K562 (cell line): ENCODE measurements around the gene PSMD11. TPM values are rescaled to one million over a fixed set of nuclear protein-coding genes. Genes with fewer than 3 reads are reported as not detected.

Experiments used
- ARID1B ChIP-seq: fragments of 450-650 bp; IDR thresholded peaks from 2 replicates; pipeline ENCODE4 v1.6.1; 2016; ENCODE audit warnings: antibody characterized with exemption, mild to moderate bottlenecking, inconsistent platforms
- CHD1 ChIP-seq: fragments of 200-600 bp; sonication (generic); IDR thresholded peaks from one replicate; pipeline ENCODE4 v1.6.1; 2012; ENCODE audit warnings: mild to moderate bottlenecking, moderate library complexity, low read length, inconsistent platforms
- MAZ ChIP-seq, 2 experiments: fragments of 450-650 bp in 1 of 2; sonication (generic) in 1 of 2; formaldehyde crosslinking; IDR thresholded peaks in 1 of 2; conservative IDR thresholded peaks in 1 of 2; 2 replicates each; pipeline versions ENCODE4 v1.4.0 to v1.5.0; 2020; ENCODE audit warnings: mild to moderate bottlenecking in 1 of 2, missing genetic modification reagents in 1 of 2
- MTA2 ChIP-seq: fragments of 450-650 bp; IDR thresholded peaks from 2 replicates; pipeline ENCODE4 v1.6.1; 2016; ENCODE audit warnings: low read depth
- RBM39 ChIP-seq: fragments of 200-400 bp; formaldehyde crosslinking; optimal IDR thresholded peaks from 2 replicates; pipeline ENCODE3; 2018; ENCODE audit warnings: low read depth, low read length
- SREBF2 ChIP-seq: sonication (generic); formaldehyde crosslinking; IDR thresholded peaks from 2 replicates; pipeline ENCODE4 v1.4.0; 2020; ENCODE audit warnings: mild to moderate bottlenecking, missing genetic modification reagents
- SRF ChIP-seq, 2 experiments: fragments of 250-450, 450-650 bp in 1 of 2; sonication (Bioruptor Pico) in 1 of 2; sonication (generic) in 1 of 2; formaldehyde crosslinking; IDR thresholded peaks; 2 replicates each; pipeline versions ENCODE4 v1.5.0 to v1.5.1; 2020 to 2022; ENCODE audit warnings: mild to moderate bottlenecking in 1 of 2, missing genetic modification reagents in 1 of 2
- TAF9B ChIP-seq: fragments of 450-650 bp; IDR thresholded peaks from 2 replicates; pipeline ENCODE4 v1.6.1; 2018; ENCODE audit warnings: mild to moderate bottlenecking; ENCODE audit not compliant: partially characterized antibody
- TGIF2 ChIP-seq: sonication (generic); formaldehyde crosslinking; IDR thresholded peaks from 2 replicates; pipeline ENCODE4 v1.8.1; 2022; ENCODE audit warnings: mild to moderate bottlenecking, missing genetic modification reagents, moderate library complexity
- ZBTB8A ChIP-seq: fragments of 450-650 bp; IDR thresholded peaks from 2 replicates; pipeline ENCODE4 v1.6.1; 2018; ENCODE audit warnings: mild to moderate bottlenecking, moderate library complexity; ENCODE audit not compliant: partially characterized antibody
- ZNF507 ChIP-seq: conservative IDR thresholded peaks from 2 replicates; pipeline ENCODE4 v1.6.1; 2017; ENCODE audit warnings: missing genetic modification characterization, missing compliant biosample characterization
- ZNF717 ChIP-seq: fragments of 250-450 bp; sonication (Bioruptor Pico); IDR thresholded peaks from 2 replicates; pipeline ENCODE4 v1.5.0; 2021
- polyA plus RNA-seq, 8 experiments: library from polyadenylated mRNA; depleted of rRNA in 4 of 8; stranded (reverse) in 5 of 8; unstranded in 3 of 8; fragments of >200 nt; fragmentation: Nextera tagmentation in 2 of 8; fragmentation: Illumina TruSeq in 1 of 8; extraction: Ambion mirVana in 2 of 8; extraction: Trizol in 1 of 8; gene quantifications; 2 replicates each; pipeline versions ENCODE4 v1.2.1 to v1.2.3, GENCODE V29; 2011 to 2014; ENCODE audit warnings: inconsistent platforms in 1 of 8, missing spikeins in 1 of 8
- total RNA-seq, 7 experiments: library from RNA; depleted of rRNA in 6 of 7; stranded (reverse); fragments of >200 nt in 6 of 7; fragmentation: Illumina TruSeq in 2 of 7; extraction: Trizol in 2 of 7; gene quantifications; 2 replicates each; pipeline versions ENCODE4 v1.2.1 to v1.2.3, GENCODE V29; 2011 to 2021; ENCODE audit warnings: low replicate concordance in 1 of 7
- TF ChIP-seq, protein P1 (sequence below): sonication (generic); formaldehyde crosslinking; IDR thresholded peaks from 2 replicates; pipeline ENCODE4 v1.8.0; 2022; ENCODE audit warnings: mild to moderate bottlenecking, missing genetic modification reagents
- TF ChIP-seq, protein P2 (sequence below): sonication (generic); formaldehyde crosslinking; IDR thresholded peaks from 2 replicates; pipeline ENCODE4 v1.8.0; 2022; ENCODE audit warnings: missing genetic modification reagents, mild to moderate bottlenecking, borderline replicate concordance
- TF ChIP-seq, protein P3 (sequence below): fragments of 450-650 bp; IDR thresholded peaks from 2 replicates; pipeline ENCODE4 v1.7.1; 2018; ENCODE audit warnings: mild to moderate bottlenecking, low read depth; ENCODE audit not compliant: partially characterized antibody
- TF ChIP-seq, protein P4 (sequence below): sonication (generic); formaldehyde crosslinking; IDR thresholded peaks from 2 replicates; pipeline ENCODE4 v1.8.1; 2022; ENCODE audit warnings: missing genetic modification reagents
- TF ChIP-seq, protein P5 (sequence below): fragments of 150-350 bp; conservative IDR thresholded peaks from 2 replicates; pipeline ENCODE4 v1.6.1; 2014; ENCODE audit warnings: low read length

Gene PSMD11
- total and polyA plus RNA-seq, 9 of the 15 experiments (the other 6 are each of a cell fraction or from before 2014, with no cell fraction given), result 104 to 378 (median 158) TPM

DNA sequence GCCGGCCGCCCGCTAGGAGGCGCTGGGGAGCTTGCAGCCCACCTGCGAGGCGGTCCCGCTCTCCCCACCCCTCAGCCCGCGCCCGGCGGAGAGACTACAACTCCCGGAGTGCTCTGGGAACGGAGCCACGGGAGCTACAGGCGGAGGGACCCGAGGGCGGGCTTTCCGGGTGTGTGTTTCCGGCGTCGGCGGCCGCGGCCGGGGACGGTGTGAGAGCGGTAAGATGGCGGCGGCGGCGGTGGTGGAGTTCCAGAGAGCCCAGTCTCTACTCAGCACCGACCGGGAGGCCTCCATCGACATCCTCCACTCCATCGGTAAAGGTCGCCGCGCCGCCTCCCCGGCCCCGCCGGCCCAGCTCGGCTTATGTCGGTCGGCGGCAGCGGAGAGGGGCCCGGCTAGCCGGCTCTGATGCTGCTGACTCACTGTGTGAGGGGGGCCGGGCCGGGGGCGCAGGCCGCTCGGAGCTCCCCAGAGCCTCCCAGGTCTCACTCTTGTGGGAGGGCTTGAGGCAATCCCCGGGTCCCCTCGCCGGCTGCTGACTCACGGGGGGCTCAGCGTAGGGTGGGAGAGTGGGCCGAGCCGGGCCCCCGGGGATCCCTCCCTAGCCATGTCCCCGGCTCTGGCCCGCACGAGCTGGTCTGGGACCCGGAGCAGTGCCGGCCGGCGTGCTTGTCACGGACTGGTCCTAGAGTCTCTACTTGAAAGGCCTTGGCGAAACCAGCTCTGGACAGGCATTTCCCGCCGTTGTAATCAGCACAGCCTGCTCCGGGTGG, at the start of gene PSMD11 (continued):
- TF ChIP-seq, protein P1, sequence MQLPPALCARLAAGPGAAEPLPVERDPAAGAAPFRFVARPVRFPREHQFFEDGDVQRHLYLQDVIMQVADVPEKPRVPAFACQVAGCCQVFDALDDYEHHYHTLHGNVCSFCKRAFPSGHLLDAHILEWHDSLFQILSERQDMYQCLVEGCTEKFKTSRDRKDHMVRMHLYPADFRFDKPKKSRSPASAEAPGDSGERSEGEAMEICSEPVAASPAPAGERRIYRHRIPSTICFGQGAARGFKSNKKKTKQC, result 0 out of 2 replicates have a peak, but pooled peaks have one; percentile 34
- TF ChIP-seq ARID1B (peak; percentile 32; the same call in 1 of the 2 replicates), TGIF2 (no peak), MTA2 (no peak), TAF9B (peak; percentile 91), ZNF717 (CRISPR knock-in tag) (no peak), SREBF2 (no peak), ZNF507 (tag) (no peak), CHD1 (no peak), RBM39 (no peak), ZBTB8A (no peak), MAZ (CRISPR knock-in tag; conservative IDR thresholded peaks at IDR 0.05 in 1 of 2, IDR thresholded peaks at IDR 0.05 in 1 of 2) (peak; percentile 86 to 90), SRF (CRISPR knock-in tag; IDR thresholded peaks at IDR 0.05) (0 out of 4 replicates have a peak, but pooled peaks of 1 of the 2 experiments have one; percentile 27)
- TF ChIP-seq, protein P2, sequence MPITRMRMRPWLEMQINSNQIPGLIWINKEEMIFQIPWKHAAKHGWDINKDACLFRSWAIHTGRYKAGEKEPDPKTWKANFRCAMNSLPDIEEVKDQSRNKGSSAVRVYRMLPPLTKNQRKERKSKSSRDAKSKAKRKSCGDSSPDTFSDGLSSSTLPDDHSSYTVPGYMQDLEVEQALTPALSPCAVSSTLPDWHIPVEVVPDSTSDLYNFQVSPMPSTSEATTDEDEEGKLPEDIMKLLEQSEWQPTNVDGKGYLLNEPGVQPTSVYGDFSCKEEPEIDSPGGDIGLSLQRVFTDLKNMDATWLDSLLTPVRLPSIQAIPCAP (CRISPR knock-in tag), result no peak
- TF ChIP-seq, protein P3, sequence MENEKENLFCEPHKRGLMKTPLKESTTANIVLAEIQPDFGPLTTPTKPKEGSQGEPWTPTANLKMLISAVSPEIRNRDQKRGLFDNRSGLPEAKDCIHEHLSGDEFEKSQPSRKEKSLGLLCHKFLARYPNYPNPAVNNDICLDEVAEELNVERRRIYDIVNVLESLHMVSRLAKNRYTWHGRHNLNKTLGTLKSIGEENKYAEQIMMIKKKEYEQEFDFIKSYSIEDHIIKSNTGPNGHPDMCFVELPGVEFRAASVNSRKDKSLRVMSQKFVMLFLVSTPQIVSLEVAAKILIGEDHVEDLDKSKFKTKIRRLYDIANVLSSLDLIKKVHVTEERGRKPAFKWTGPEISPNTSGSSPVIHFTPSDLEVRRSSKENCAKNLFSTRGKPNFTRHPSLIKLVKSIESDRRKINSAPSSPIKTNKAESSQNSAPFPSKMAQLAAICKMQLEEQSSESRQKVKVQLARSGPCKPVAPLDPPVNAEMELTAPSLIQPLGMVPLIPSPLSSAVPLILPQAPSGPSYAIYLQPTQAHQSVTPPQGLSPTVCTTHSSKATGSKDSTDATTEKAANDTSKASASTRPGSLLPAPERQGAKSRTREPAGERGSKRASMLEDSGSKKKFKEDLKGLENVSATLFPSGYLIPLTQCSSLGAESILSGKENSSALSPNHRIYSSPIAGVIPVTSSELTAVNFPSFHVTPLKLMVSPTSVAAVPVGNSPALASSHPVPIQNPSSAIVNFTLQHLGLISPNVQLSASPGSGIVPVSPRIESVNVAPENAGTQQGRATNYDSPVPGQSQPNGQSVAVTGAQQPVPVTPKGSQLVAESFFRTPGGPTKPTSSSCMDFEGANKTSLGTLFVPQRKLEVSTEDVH, result peak; percentile 82
- TF ChIP-seq, protein P4, sequence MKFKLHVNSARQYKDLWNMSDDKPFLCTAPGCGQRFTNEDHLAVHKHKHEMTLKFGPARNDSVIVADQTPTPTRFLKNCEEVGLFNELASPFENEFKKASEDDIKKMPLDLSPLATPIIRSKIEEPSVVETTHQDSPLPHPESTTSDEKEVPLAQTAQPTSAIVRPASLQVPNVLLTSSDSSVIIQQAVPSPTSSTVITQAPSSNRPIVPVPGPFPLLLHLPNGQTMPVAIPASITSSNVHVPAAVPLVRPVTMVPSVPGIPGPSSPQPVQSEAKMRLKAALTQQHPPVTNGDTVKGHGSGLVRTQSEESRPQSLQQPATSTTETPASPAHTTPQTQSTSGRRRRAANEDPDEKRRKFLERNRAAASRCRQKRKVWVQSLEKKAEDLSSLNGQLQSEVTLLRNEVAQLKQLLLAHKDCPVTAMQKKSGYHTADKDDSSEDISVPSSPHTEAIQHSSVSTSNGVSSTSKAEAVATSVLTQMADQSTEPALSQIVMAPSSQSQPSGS (CRISPR knock-in tag), result no peak
- TF ChIP-seq, protein P5, sequence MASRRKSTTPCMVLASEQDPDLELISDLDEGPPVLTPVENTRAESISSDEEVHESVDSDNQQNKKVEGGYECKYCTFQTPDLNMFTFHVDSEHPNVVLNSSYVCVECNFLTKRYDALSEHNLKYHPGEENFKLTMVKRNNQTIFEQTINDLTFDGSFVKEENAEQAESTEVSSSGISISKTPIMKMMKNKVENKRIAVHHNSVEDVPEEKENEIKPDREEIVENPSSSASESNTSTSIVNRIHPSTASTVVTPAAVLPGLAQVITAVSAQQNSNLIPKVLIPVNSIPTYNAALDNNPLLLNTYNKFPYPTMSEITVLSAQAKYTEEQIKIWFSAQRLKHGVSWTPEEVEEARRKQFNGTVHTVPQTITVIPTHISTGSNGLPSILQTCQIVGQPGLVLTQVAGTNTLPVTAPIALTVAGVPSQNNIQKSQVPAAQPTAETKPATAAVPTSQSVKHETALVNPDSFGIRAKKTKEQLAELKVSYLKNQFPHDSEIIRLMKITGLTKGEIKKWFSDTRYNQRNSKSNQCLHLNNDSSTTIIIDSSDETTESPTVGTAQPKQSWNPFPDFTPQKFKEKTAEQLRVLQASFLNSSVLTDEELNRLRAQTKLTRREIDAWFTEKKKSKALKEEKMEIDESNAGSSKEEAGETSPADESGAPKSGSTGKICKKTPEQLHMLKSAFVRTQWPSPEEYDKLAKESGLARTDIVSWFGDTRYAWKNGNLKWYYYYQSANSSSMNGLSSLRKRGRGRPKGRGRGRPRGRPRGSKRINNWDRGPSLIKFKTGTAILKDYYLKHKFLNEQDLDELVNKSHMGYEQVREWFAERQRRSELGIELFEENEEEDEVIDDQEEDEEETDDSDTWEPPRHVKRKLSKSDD, result no peak; the same call in 1 of the 2 replicates
